Activated T-helper 17 cell treated with anti-CD3 and anti-CD28 coated beads, Interleukin-2, amount 50 U/mL, for 72 hours (primary cell): Measurements from ENCODE around the gene AASDH. TPM values are rescaled to one million over a fixed set of nuclear protein-coding genes. Genes with fewer than 3 reads are reported as not detected.
"Not testable (repeated sequence)": the region's sequence is repeated elsewhere in the genome, so short reads cannot be mapped to it uniquely, and the experiment has no call there.

Experiments used
- ATAC-seq: fragments of 150-1000 bp; cut with Tn5 transposase; replicated peaks from 2 replicates; pipeline ENCODE4 v1.10.0; 2021; ENCODE audit warnings: mild to moderate bottlenecking, moderate library complexity
- H3K27ac Mint-ChIP-seq: one replicate; pipeline ENCODE4 v1.8.0; 2022; ENCODE audit warnings: mixed read lengths
- H3K27me3 Mint-ChIP-seq: one replicate; pipeline ENCODE4 v1.8.0; 2022; ENCODE audit warnings: mixed read lengths
- H3K36me3 Mint-ChIP-seq: one replicate; pipeline ENCODE4 v1.8.0; 2022; ENCODE audit warnings: low read depth, mild to moderate bottlenecking, mixed read lengths
- H3K4me1 Mint-ChIP-seq: one replicate; pipeline ENCODE4 v1.8.0; 2022; ENCODE audit warnings: mixed read lengths
- H3K4me3 Mint-ChIP-seq: one replicate; pipeline ENCODE4 v1.8.0; 2022; ENCODE audit warnings: mild to moderate bottlenecking, mixed read lengths
- H3K9me3 Mint-ChIP-seq: one replicate; pipeline ENCODE4 v1.8.0; 2022; ENCODE audit warnings: mixed read lengths
- total RNA-seq, 2 donors: library from RNA; stranded (reverse); gene quantifications; one replicate each; pipeline ENCODE4 v1.2.3, GENCODE V29; 2022

The AASDH gene
- total RNA-seq, 2 donors from 2014 or later: 10.3 to 16.3 TPM

DNA sequence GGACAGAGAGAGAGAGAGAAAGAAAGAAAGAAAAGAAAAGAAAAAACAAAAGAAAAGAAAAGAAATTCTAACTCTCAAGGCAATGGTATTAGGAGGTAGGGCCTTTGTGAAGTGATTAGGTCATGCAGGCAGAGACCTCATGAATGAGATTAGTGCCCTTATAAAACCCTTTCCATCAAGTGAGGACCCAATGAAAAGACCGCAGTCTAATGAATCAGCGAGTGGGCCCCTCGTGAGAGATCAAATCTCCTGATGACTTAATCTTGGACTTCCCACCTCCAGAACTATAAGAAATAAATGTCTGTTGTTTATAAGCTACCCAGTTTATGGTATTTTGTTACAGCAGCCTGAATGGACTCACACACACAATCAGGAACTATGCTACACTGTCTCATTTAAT is 16.9 kb downstream of the AASDH start:
- H3K36me3 Mint-ChIP-seq: peaks cover 54% of the 10 kb centered on the region
- no peaks in the 10 kb centered on the region for H3K27me3 Mint-ChIP-seq
- H3K27ac Mint-ChIP-seq: no peak overlapping the region
- no peaks in the 10 kb centered on the region for H3K9me3 Mint-ChIP-seq
- no peaks in the 10 kb centered on the region for H3K4me1 Mint-ChIP-seq
- no peak overlapping the region for H3K4me3 Mint-ChIP-seq
- ATAC-seq: no peak

DNA sequence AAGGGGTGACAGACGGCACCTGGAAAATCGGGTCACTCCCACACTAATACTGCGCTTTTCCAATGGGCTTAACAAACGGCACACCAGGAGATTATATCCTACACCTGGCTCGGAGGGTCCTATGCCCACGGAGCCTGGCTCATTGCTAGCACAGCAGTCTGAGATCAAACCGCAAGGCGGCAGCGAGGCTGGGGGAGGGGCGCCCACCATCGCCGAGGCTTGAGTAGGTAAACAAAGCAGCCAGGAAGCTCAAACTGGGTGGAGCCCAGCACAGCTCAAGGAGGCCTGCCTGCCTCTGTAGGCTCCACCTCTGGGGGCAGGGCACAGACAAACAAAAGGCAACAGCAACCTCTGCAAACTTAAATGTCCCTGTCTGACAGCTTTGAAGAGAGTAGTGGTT is 24.3 kb downstream of the AASDH start:
- H3K4me3 Mint-ChIP-seq, ATAC-seq, H3K27ac Mint-ChIP-seq, H3K4me1 Mint-ChIP-seq, H3K9me3 Mint-ChIP-seq, H3K27me3 Mint-ChIP-seq: not testable (repeated sequence)
- peaks cover 15% of the 10 kb centered on the region for H3K36me3 Mint-ChIP-seq

DNA sequence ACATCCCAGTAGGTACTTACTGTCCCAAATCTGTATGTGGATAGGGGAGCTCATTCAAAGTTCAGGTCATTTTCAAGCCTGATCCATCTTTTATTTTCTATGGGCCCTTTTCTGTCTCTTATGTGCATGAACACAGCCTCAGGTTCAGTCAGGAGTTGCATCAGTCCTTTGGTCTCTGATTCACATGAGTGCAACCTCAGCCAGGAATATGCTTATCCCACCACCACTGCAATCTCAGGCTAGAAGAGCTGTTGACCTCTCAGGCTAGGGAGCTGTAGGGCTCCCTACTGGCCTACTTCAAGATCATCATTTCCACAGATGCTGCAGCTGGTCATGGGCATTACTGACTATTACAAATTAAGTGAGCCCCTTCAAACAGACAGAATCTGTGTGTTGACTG is 27.2 kb downstream of the AASDH start:
- Mint-ChIP-seq H3K4me3 (no peak overlapping the region), H3K9me3 (no peaks in the 10 kb centered on the region), H3K27ac (no peak overlapping the region), H3K4me1 (no peaks in the 10 kb centered on the region), H3K36me3 (peaks cover 22% of the 10 kb centered on the region), H3K27me3 (no peaks in the 10 kb centered on the region)
- ATAC-seq: no peak

DNA sequence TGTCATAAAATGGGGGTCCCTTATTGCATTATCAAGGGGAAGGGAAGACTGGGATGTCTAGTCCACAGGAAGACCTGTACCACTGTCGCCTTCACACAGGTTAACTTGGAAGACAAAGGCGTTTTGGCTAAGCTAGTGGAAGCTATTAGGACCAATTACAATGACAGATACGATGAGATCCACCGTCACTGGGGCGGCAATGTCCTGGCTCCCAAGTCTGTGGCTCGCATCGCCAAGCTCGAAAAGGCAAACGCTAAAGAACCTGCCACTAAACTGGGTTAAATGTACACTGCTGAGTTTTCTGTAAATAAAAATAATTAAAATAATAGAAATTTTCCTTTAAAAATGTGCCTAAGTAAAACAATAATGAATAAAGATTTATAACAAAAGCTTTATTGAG is 30.6 kb downstream of the AASDH start:
- Mint-ChIP-seq H3K4me1 (no peaks in the 10 kb centered on the region), H3K4me3 (no peak overlapping the region), H3K9me3 (no peaks in the 10 kb centered on the region), H3K27ac (no peak overlapping the region), H3K36me3 (peaks cover 32% of the 10 kb centered on the region), H3K27me3 (no peaks in the 10 kb centered on the region)
- ATAC-seq: no peak

DNA sequence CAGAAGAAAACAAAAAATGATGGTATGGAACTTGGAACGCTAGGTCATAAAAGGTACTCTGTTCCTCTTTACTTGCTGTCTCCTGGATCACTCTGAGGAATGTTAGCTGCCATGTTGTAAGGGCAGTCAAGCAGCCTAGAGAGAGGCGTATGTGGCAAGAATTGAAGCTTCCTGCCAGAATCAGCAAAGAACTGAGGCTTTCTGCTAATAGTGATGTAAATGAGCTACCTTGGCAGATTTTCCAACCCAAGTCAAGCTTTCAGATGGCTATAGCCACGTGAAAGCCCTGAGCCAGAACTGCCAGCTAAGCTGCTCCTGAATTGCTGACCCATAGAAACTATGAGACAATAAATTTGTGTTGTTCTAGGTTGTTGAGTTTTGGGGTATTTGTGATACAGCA is 38.7 kb downstream of the AASDH start:
- no peaks in the 10 kb centered on the region for H3K9me3 Mint-ChIP-seq

DNA sequence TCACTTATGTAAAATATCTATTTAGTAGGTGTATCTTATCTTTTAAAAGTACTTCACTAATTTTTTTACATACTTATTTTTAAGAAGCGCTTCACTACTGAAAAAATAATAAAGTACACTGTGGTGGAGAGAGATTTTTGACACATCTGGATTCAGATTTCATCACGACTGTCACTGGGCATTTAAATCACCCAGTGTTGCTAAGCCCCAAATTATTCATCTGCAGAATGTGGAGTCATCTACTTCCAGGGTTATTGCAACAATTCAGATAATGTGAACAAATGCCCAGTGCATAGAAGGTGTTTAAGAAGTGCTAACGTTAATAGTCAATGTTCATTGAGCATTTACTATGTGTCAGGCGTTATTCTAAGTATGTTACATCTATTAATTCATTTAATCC is 41.8 kb downstream of the AASDH start:
- H3K4me1 Mint-ChIP-seq: peaks cover 5% of the 10 kb centered on the region

More for the DNA sequence above, 38.7 kb downstream of the AASDH start:
- no peak for ATAC-seq
- Mint-ChIP-seq H3K4me1 (no peaks in the 10 kb centered on the region), H3K4me3 (no peak overlapping the region), H3K27ac (no peak overlapping the region), H3K27me3 (no peaks in the 10 kb centered on the region), H3K36me3 (peaks cover 33% of the 10 kb centered on the region)

DNA sequence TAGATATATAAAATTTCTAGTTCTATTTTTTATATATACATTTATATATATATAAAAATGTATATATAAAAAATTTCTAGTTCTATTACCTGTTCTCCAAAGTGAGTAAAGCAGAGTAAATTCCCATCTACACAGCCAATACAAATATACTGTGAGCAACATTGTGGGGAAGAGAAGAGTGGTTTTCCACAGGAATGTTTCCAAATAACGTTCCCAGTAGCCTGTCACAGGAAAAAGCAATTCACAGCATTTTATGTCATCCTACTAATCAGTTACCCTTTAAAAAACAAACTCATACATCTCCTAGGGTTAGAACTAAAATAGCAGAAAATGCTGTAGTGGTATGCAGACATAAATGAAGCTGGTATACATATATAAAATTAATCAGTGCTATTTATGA is 44.5 kb downstream of the AASDH start:
- H3K4me3 Mint-ChIP-seq: no peak overlapping the region
- H3K4me1 Mint-ChIP-seq: peaks cover 5% of the 10 kb centered on the region
- peaks cover 3% of the 10 kb centered on the region for H3K9me3 Mint-ChIP-seq
- H3K27me3 Mint-ChIP-seq: no peaks in the 10 kb centered on the region
- no peak overlapping the region for H3K27ac Mint-ChIP-seq
- ATAC-seq: no peak
- H3K36me3 Mint-ChIP-seq: peaks cover 16% of the 10 kb centered on the region

More for the DNA sequence above, 41.8 kb downstream of the AASDH start:
- Mint-ChIP-seq H3K27ac (no peak overlapping the region), H3K4me3 (no peak overlapping the region), H3K27me3 (no peaks in the 10 kb centered on the region), H3K36me3 (peaks cover 30% of the 10 kb centered on the region), H3K9me3 (peaks cover 3% of the 10 kb centered on the region)
- ATAC-seq: no peak

DNA sequence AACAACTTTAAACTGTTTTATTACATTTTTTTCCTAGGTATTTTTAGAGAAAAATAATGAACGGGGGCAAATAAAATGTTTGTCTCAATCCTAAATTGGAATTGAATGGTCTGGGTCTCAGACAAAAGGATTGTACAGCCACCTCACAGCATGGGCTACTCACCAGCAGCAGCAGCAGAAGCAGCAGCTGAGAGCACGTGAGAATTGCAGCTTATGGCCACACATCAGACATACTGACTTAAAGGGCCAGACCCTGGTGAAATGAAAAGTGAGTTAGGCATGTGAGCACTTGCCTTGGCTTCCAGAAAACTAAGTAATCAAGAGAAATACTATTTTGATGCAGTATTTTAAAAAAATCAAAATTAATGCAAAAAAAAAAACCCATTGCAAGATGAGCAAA is 56.6 kb downstream of the AASDH start:
- ATAC-seq: no peak
- Mint-ChIP-seq H3K36me3 (no peaks in the 10 kb centered on the region), H3K9me3 (no peaks in the 10 kb centered on the region), H3K27me3 (no peaks in the 10 kb centered on the region), H3K4me3 (no peak overlapping the region), H3K27ac (no peak overlapping the region), H3K4me1 (no peaks in the 10 kb centered on the region)

DNA sequence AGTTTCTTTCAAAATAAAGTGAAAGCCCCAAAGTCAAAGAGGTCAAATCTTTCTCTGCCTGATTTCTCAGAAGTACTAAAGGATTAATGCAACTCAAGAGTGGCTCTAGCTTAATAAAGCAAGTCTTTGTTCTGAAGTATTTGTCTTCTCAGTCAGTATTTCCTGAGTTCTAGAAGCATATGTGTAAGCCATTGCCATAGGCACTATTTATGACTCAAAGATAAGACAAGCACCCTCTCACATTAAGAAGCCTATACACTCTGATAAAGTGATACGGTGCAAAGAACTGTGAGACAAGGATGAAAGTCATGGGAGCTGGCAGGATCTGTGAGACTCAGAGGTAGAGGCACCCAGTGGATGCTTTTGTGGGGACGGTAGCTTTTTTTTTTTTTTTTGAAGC is 60.9 kb downstream of the AASDH start:
- no peak overlapping the region for H3K4me3 Mint-ChIP-seq
- H3K27ac Mint-ChIP-seq: no peak overlapping the region
- H3K4me1 Mint-ChIP-seq: no peaks in the 10 kb centered on the region
- no peak for ATAC-seq
- H3K9me3 Mint-ChIP-seq: no peaks in the 10 kb centered on the region
- H3K27me3 Mint-ChIP-seq: no peaks in the 10 kb centered on the region
- H3K36me3 Mint-ChIP-seq: no peaks in the 10 kb centered on the region

DNA sequence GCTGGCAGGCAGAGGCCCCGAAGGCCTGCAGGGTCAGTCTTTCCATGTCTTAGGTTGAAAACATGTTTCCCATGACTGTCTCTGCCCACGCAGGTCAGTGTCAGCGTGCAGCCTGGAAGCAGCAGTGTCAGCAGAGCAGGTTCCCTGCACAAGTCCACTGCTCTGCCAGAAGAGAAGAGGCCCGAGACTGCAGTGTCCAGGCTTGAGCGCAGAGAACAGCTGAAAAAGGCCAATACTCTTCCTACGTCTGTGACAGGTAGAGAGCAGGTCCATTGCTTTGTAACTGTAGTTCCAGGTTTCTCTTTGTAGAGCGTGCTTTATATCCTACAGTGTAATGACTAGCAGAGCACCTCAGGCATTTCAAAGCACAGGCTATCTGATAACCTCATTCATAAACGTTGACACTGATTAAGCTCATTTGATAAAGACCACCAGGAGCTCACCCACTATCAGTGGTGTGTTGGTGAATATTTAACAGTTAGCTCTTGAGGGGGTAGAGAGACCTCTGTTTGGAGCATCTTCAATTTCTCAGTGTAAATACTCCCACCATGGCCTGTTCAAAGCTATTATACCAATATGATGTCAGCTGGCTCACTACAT is 63.2 kb downstream of the AASDH start:
- Mint-ChIP-seq H3K9me3 (no peaks in the 10 kb centered on the region), H3K36me3 (no peaks in the 10 kb centered on the region), H3K27me3 (no peaks in the 10 kb centered on the region), H3K27ac (no peak overlapping the region), H3K4me1 (no peaks in the 10 kb centered on the region), H3K4me3 (no peak overlapping the region)
- no peak for ATAC-seq

DNA sequence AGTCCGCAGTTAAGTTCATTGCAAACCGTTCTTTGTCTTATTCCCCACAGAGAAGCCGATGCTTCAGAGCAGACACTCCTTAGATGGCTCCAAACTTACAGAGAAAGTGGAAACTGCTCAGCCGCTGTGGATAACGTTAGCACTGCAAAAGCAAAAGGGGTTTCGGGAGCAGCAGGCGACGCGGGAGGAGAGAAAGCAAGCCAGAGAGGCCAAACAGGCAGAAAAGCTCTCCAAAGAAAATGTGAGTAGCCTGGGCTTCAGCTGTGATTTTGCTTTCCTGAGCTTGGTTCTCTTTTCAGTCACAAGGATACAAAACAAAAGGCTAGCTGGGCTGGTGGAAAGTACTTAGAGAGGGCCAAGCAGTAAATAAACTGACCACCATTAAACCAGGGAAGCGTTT is 64.0 kb downstream of the AASDH start:
- no peaks in the 10 kb centered on the region for H3K9me3 Mint-ChIP-seq
- no peaks in the 10 kb centered on the region for H3K4me1 Mint-ChIP-seq
- H3K27me3 Mint-ChIP-seq: no peaks in the 10 kb centered on the region

DNA sequence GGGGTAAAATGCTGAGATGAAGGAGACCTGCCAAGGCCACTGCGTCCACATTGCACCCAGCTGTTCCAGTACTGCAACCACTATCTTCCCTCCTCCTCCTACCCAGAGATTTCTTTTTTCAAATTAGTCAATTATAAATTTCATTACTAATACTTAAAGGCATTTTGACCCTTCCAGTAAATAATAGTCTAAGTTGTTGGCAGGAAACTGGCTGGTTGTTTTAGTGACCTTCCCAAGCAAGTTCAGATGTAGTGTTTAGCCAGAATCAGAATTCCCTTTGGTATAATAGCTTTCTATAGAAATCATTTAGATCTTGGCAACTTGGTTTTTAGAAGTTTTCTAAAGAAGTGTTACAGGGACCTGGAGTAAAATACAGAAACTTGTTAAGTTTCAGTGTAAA is 66.0 kb downstream of the AASDH start:
- no peaks in the 10 kb centered on the region for H3K9me3 Mint-ChIP-seq
- no peak overlapping the region for H3K27ac Mint-ChIP-seq
- ATAC-seq: no peak
- H3K4me1 Mint-ChIP-seq: no peaks in the 10 kb centered on the region
- H3K36me3 Mint-ChIP-seq: no peaks in the 10 kb centered on the region
- no peak overlapping the region for H3K4me3 Mint-ChIP-seq
- H3K27me3 Mint-ChIP-seq: no peaks in the 10 kb centered on the region

More for the DNA sequence above, 64.0 kb downstream of the AASDH start:
- no peak overlapping the region for H3K4me3 Mint-ChIP-seq
- H3K36me3 Mint-ChIP-seq: no peaks in the 10 kb centered on the region
- no peak for ATAC-seq
- no peak overlapping the region for H3K27ac Mint-ChIP-seq

DNA sequence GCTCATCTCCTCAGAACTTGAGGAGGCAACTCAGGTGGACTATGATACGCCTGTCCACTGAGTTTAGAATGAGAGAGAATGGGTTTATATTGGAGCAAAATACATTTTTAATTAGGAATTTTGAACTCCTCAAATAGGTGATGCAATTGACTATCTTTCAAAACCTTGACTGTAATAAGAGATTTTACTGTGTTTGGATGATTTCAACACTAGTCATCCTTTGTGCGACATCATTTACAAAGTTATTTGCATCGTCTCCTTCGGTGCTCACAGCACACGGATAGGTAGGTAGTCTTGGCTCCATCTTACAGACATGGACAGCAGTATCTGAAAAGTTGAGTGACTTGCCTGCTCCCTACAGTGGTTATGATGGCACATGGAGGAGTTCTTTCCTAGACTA is 67.0 kb downstream of the AASDH start:
- H3K9me3 Mint-ChIP-seq: no peaks in the 10 kb centered on the region
- H3K4me3 Mint-ChIP-seq: no peak overlapping the region
- H3K36me3 Mint-ChIP-seq: no peaks in the 10 kb centered on the region
- H3K27ac Mint-ChIP-seq: no peak overlapping the region
- no peaks in the 10 kb centered on the region for H3K27me3 Mint-ChIP-seq
- H3K4me1 Mint-ChIP-seq: no peaks in the 10 kb centered on the region
- ATAC-seq: no peak

DNA sequence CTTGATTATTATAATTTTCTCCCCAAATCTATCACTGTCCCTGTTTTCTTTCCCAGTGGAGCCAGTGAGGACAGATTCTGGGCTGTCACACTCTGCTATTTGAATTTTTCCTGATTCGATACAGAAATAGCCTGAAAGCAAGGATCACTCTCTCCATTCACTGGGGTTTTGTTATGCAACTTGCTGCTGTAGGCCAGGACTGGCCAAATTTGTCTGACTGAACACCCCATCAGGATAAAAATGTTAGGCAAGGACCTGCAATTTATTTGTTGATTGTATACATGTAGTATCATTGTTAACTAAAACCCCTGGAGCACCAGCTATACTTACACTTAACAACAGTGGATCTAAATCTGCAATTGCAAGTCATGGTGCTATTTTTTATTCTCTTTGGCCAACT is 68.7 kb downstream of the AASDH start:
- Mint-ChIP-seq H3K36me3 (no peaks in the 10 kb centered on the region), H3K4me1 (no peaks in the 10 kb centered on the region)

DNA sequence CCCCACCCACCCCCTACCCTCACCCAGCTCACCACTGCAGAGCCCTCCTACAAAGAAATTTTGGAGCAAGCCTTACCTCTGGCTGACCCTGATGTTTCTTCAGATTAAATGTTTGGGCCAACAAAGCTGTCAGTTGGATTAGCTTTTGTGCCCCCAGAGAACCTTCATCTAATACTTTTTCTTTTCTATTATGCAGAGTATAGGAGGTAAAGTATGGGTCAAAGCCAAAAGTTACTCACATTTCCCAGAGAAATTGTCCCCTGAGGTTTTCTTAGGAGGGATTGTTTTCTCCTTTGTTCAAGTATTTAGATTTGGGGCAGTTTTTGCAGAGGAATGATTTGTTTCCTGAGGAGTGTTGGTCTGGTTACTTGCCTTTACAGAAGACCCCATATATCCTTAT is 69.5 kb downstream of the AASDH start:
- Mint-ChIP-seq H3K4me3 (no peak overlapping the region), H3K27me3 (peaks cover 3% of the 10 kb centered on the region), H3K4me1 (no peaks in the 10 kb centered on the region), H3K9me3 (no peaks in the 10 kb centered on the region), H3K27ac (no peak overlapping the region), H3K36me3 (no peaks in the 10 kb centered on the region)
- ATAC-seq: no peak

More for the DNA sequence above, 68.7 kb downstream of the AASDH start:
- Mint-ChIP-seq H3K4me3 (no peak overlapping the region), H3K27ac (no peak overlapping the region), H3K27me3 (peaks cover 3% of the 10 kb centered on the region), H3K9me3 (no peaks in the 10 kb centered on the region)
- no peak for ATAC-seq
